ENCODE results near the gene SLK.

Gene SLK

GRCh38 chr10:103922659-103923058, 44.3 kb upstream of the SLK start:
- no peak for DNase-seq (ENCODE audit: low read depth)
- TF ChIP-seq CTCF (IDR thresholded peaks at IDR 0.05; ENCODE audit: insufficient read depth, low read depth, low read length, missing control alignments): no peak
- H3K4me3 ChIP-seq (ENCODE audit: low read length): no peak overlapping the region

- TF ChIP-seq CTCF (IDR thresholded peaks at IDR 0.05; ENCODE audit: insufficient read depth, low read depth, low read length, missing control alignments): no peak
- DNase-seq (ENCODE audit: low read depth): peak; percentile 89
- H3K4me3 ChIP-seq (ENCODE audit: low read length): no peak overlapping the region
Observed at GRCh38 chr10:103923502-103923901, 43.4 kb upstream of the SLK start.

- DNase-seq (ENCODE audit: low read depth): no peak
- no peak overlapping the region for H3K4me3 ChIP-seq (ENCODE audit: low read length)
- TF ChIP-seq CTCF (IDR thresholded peaks at IDR 0.05; ENCODE audit: insufficient read depth, low read depth, low read length, missing control alignments): no peak
Observed at GRCh38 chr10:103925591-103925990, 41.3 kb upstream of the SLK start.

GRCh38 chr10:103926722-103927319, 40.1 kb upstream of the SLK start:
- TF ChIP-seq CTCF (IDR thresholded peaks at IDR 0.05; ENCODE audit: insufficient read depth, low read depth, low read length, missing control alignments): no peak
- no peak for DNase-seq (ENCODE audit: low read depth)
- no peak overlapping the region for H3K4me3 ChIP-seq (ENCODE audit: low read length)

- DNase-seq (ENCODE audit: low read depth): no peak
- no peak overlapping the region for H3K4me3 ChIP-seq (ENCODE audit: low read length)
- TF ChIP-seq CTCF (IDR thresholded peaks at IDR 0.05; ENCODE audit: insufficient read depth, low read depth, low read length, missing control alignments): no peak
Observed at GRCh38 chr10:103928784-103929183, 38.2 kb upstream of the SLK start.

- no peak for DNase-seq (ENCODE audit: low read depth)
Observed at GRCh38 chr10:103929381-103929921, 37.5 kb upstream of the SLK start.

More at GRCh38 chr10:103929381-103929921, 37.5 kb upstream of the SLK start:
- TF ChIP-seq CTCF (IDR thresholded peaks at IDR 0.05; ENCODE audit: insufficient read depth, low read depth, low read length, missing control alignments): no peak
- no peak overlapping the region for H3K4me3 ChIP-seq (ENCODE audit: low read length)

All from epithelial cell of esophagus (primary cell).